MG63 (cell line): ENCODE data around the gene DYNLT5. TPM values are rescaled to one million over a fixed set of nuclear protein-coding genes. Genes with fewer than 3 reads are reported as not detected.
"Not testable (repeated sequence)": the region's sequence is repeated elsewhere in the genome, so short reads cannot be mapped to it uniquely, and the experiment has no call there.

Experiments
- DNase-seq: peaks from one replicate; pipeline ENCODE4 v3.0.0-alpha.2; 2020
- H3K27me3 ChIP-seq: fragments of 250-450 bp; sonication (Bioruptor Pico); 2 replicates; pipeline ENCODE4 v1.5.1; 2020; ENCODE audit warnings: mild to moderate bottlenecking, moderate library complexity
- H3K36me3 ChIP-seq: fragments of 250-450 bp; sonication (Bioruptor Pico); 2 replicates; pipeline ENCODE4 v1.5.1; 2020; ENCODE audit warnings: mild to moderate bottlenecking, moderate library complexity
- H3K4me3 ChIP-seq: fragments of 250-450 bp; sonication (Bioruptor Pico); 2 replicates; pipeline ENCODE4 v1.5.1; 2020; ENCODE audit warnings: mild to moderate bottlenecking, moderate library complexity
- H3K9me3 ChIP-seq: fragments of 250-450 bp; sonication (Bioruptor Pico); 2 replicates; pipeline ENCODE4 v1.5.1; 2020; ENCODE audit warnings: mild to moderate bottlenecking, moderate library complexity
- total RNA-seq: library from RNA; depleted of rRNA; stranded (reverse); fragments of >200 nt; shearing (Covaris generic); gene quantifications from 2 replicates; pipeline ENCODE4 v1.2.3, GENCODE V29; 2014; ENCODE audit warnings: low replicate concordance

DYNLT5 gene
- total RNA-seq, 1 experiment from 2014 or later, result not detected

DNA sequence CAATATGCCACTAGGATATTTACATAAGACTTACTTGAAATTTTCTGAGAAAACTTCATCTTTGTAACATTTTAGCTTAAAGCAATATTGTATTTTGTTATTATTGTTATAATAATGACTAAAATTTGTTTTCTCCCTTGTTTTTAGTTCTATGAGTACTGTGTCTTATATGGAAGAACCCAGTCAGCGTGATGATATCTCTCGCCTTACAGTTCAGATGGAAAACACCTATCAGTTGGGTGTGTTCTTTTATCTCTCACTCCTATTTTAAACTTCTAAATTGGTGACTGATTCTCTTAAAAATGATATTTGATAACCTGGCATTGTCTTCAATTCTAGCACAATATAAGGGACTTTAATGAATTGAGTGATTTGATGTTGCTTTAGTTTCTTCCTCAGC is 18.0 kb downstream of the DYNLT5 start:
- Histone ChIP-seq H3K4me3 (no peak overlapping the region), H3K27me3 (no peaks in the 10 kb centered on the region), H3K9me3 (no peaks in the 10 kb centered on the region), H3K36me3 (no peaks in the 10 kb centered on the region)
- no peak for DNase-seq

- Histone ChIP-seq H3K27me3 (no peaks in the 10 kb centered on the region), H3K9me3 (no peaks in the 10 kb centered on the region), H3K4me3 (no peak overlapping the region), H3K36me3 (no peaks in the 10 kb centered on the region)
- DNase-seq, result no peak
Measured at GRCh38 chr1:66770694-66771093, 18.4 kb downstream of the DYNLT5 start.

DNA sequence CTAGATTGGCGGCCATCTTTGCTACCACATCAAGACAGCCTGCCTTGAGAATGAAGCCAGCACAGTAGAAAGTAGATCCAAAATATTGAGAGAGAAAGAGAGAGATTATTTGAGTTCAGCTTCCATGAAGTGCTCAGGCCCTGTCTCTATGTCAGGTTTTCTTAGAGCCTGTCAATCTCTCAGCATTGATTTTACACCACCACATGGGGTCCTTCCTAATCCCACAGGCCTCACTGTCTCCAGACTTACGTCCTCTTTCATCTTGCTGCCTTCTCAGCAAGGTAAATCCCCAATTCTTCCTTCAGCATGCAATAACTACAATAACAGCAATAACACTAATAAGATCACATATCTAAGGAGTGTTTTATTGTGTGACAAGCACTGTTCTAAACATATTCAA is 21.0 kb downstream of the DYNLT5 start:
- H3K36me3 ChIP-seq, result no peaks in the 10 kb centered on the region
- no peaks in the 10 kb centered on the region for H3K27me3 ChIP-seq
- DNase-seq, result no peak
- no peaks in the 10 kb centered on the region for H3K9me3 ChIP-seq
- no peak overlapping the region for H3K4me3 ChIP-seq

GRCh38 chr1:66774438-66774837 is 22.2 kb downstream of the DYNLT5 start:
- Histone ChIP-seq H3K27me3 (no peaks in the 10 kb centered on the region), H3K36me3 (no peaks in the 10 kb centered on the region), H3K4me3 (no peak overlapping the region), H3K9me3 (no peaks in the 10 kb centered on the region)
- DNase-seq, result no peak

- Histone ChIP-seq H3K36me3 (no peaks in the 10 kb centered on the region), H3K27me3 (no peaks in the 10 kb centered on the region), H3K9me3 (no peaks in the 10 kb centered on the region), H3K4me3 (no peak overlapping the region)
- DNase-seq, result no peak
Measured at GRCh38 chr1:66775646-66776045, 23.4 kb downstream of the DYNLT5 start.

DNA sequence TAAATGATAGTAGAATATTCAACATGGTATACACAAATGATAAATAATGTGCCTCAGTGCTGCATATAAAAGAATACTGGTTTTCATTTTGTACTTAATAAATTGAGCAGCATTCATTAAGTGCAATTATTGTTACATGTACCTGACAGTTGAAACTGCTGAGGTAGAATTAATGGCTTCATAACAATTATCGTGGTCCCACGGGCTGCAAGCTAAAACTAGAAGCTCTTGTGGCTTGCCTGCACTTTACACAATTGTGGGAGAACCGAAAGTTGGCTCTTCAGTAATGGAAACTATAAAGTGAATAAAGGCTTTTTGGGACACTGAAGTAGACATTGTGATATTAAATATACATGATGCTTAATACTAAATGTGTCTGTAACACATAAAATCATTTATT is 25.6 kb downstream of the DYNLT5 start:
- H3K4me3 ChIP-seq, result peak overlapping the region; percentile 45

DNA sequence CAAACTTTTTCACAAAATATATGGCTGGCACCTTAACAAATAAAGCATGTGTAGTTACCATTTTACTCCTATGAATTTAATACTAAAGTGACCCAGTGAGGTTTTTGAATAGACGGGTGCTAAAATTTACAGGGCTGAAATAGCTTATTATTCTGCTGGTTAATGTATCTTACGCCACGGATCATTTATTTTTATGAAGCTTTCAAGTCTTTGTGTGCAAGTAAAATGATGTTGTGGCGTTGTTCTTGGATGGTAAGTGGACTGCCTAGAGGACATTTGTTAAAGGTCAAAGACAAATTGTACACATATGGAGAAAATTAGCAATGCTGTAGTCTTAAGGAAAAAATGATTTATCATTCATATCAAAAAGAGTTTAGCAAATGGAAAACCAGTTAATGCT is 26.0 kb downstream of the DYNLT5 start:
- Histone ChIP-seq H3K4me3 (peak overlapping the region; percentile 45), H3K9me3 (no peaks in the 10 kb centered on the region), H3K27me3 (no peaks in the 10 kb centered on the region), H3K36me3 (no peaks in the 10 kb centered on the region)
- no peak for DNase-seq

More for the DNA sequence above, 25.6 kb downstream of the DYNLT5 start:
- H3K36me3 ChIP-seq, result no peaks in the 10 kb centered on the region
- no peaks in the 10 kb centered on the region for H3K9me3 ChIP-seq
- no peaks in the 10 kb centered on the region for H3K27me3 ChIP-seq
- no peak for DNase-seq

DNA sequence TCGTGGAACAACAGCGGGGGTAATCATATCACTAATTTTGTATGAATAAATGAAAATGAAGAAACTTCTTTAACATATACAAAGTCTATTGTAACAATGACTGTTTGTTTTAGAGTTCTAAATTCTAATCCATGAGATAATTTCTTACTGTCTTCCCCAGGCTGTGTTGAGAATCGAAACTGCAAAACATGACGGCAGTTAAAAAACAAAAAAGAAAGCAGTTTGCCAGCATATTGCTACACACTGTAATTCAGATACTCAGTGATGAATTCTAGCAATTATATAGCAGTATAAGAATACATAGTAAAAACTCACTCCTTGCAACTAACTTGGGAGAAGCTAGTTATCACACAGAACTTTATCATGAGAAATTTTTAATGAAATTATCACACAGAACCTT is 26.7 kb downstream of the DYNLT5 start:
- Histone ChIP-seq H3K9me3 (no peaks in the 10 kb centered on the region), H3K36me3 (no peaks in the 10 kb centered on the region), H3K4me3 (peak overlapping the region; percentile 45), H3K27me3 (no peaks in the 10 kb centered on the region)
- no peak for DNase-seq

- Histone ChIP-seq H3K9me3 (no peaks in the 10 kb centered on the region), H3K27me3 (no peaks in the 10 kb centered on the region), H3K4me3 (no peak overlapping the region), H3K36me3 (no peaks in the 10 kb centered on the region)
- no peak for DNase-seq
Measured at GRCh38 chr1:66779475-66780078, 27.3 kb downstream of the DYNLT5 start.

- H3K36me3 ChIP-seq, H3K27me3 ChIP-seq, H3K4me3 ChIP-seq, DNase-seq, H3K9me3 ChIP-seq: not testable (repeated sequence)
Measured at GRCh38 chr1:66785800-66786199, 33.5 kb downstream of the DYNLT5 start.

- Histone ChIP-seq H3K36me3 (no peaks in the 10 kb centered on the region), H3K9me3 (no peaks in the 10 kb centered on the region), H3K4me3 (no peak overlapping the region), H3K27me3 (no peaks in the 10 kb centered on the region)
- no peak for DNase-seq
Measured at GRCh38 chr1:66787641-66788040, 35.4 kb downstream of the DYNLT5 start.

- no peaks in the 10 kb centered on the region for H3K36me3 ChIP-seq
- no peak for DNase-seq
- no peaks in the 10 kb centered on the region for H3K9me3 ChIP-seq
- H3K27me3 ChIP-seq, result no peaks in the 10 kb centered on the region
- H3K4me3 ChIP-seq, result no peak overlapping the region
Measured at GRCh38 chr1:66788231-66788939, 36.1 kb downstream of the DYNLT5 start.

DNA sequence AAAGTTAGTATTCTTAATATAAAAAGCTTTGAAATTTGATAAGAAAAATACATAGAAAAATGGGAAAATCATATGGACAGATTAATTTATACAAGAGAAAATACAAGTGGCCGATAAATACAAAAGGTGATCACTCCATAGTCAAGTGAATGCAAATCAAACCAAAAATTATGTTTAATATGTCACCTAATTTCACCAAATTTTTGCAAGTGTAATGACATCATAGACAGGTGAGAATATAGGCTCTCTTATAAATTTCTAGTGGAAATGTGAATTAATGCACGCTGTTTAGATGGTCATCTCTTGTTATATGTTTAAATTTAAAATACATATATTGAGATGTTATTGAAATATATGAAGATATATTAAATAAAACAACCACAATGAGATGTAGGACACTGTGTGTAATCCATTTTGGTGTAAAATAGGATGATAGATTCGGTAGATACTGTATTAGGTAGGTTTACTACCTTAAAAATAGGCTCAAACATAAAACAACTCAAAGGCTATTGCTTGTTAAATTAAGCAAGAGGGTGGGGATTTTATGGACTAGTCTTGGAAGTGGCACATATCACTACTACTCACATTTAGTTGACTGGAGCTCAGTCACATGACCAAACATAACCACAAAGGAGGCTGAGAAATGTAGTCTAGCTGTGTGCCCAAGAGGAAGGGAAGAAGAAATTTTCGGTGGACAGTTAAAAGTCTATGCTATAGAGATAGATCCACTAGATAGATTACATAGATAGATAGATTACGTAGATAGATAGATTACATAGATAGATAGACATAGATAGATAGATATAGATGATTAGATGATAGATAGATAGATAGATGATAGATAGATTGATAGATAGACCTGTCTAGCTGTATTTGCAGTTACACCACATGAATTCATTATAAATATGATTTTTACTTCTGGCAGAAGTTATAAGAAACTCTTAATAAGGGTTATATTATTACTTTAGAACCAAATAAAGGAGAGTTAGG is 39.7 kb downstream of the DYNLT5 start:
- no peaks in the 10 kb centered on the region for H3K9me3 ChIP-seq
- H3K27me3 ChIP-seq, result no peaks in the 10 kb centered on the region
- H3K36me3 ChIP-seq, result no peaks in the 10 kb centered on the region
- H3K4me3 ChIP-seq, result no peak overlapping the region
- DNase-seq, result no peak

DNA sequence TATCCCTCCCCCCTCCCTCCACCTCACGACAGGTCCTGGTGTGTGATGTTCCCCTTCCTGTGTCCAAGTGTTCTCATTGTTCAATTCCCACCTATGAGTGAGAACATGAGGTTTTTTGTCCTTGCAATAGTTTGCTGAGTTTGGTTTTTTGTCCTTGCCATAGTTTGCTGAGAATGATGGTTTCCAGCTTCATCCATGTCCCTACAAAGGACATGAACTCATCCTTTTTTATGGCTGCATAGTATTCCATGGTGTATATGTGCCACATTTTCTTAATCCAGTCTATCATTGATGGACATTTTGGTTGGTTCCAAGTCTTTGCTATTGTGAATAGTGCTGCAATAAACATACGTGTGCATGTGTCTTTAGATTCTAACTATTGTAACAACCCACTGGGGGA is 43.6 kb downstream of the DYNLT5 start:
- H3K9me3 ChIP-seq, H3K27me3 ChIP-seq, H3K4me3 ChIP-seq, H3K36me3 ChIP-seq, DNase-seq: not testable (repeated sequence)

DNA sequence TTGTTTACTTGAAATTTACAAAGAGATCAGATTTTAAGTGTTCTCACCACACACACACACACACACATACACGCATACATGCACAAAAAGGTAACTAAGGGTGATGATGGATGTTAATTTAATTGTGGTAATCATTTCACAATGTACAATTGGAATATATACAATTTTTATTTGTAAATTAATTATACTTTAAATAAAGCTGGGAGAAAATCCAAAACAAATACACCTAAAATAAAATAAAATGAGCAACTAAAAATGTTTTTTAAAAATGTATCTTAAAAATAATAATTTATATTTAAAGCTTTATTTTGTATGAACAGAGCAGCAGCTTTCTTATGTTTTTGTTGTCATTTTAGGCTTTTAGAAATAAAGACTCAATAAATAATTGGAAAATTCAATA is 57.0 kb downstream of the DYNLT5 start:
- no peaks in the 10 kb centered on the region for H3K27me3 ChIP-seq
- no peaks in the 10 kb centered on the region for H3K9me3 ChIP-seq
- H3K4me3 ChIP-seq, result no peak overlapping the region

DNA sequence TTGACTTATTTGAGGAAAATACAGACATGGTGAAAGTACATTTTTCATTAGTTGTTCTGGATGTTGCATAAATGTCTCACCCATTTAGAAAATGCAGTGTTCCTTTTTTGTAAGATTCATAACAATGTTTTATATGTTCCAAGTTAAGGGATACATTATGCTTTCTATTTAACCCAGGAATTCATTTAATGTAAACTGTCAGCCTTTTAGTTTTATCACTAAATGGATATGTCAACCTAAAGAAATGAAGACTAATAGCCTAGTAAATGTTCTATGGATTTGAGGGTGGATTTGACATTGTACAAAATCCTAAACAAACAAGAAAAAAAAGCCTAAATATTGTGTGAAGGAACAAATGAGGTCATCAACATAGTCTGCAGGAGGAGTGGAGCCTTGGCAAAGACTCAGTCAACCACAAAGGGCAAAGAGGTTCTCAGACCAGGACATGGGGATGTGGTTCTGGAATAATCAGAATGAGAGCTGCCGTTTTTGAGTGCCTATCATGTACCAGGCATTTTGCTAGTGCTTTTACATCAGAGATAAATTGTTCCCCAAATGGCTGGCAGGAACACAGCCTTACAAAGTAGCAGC is 57.6 kb downstream of the DYNLT5 start:
- H3K9me3 ChIP-seq, result no peaks in the 10 kb centered on the region
- H3K27me3 ChIP-seq, result no peaks in the 10 kb centered on the region
- H3K36me3 ChIP-seq, result no peaks in the 10 kb centered on the region
- peak; percentile 3 for DNase-seq
- no peak overlapping the region for H3K4me3 ChIP-seq

More for the DNA sequence above, 57.0 kb downstream of the DYNLT5 start:
- DNase-seq, result no peak
- no peaks in the 10 kb centered on the region for H3K36me3 ChIP-seq

DNA sequence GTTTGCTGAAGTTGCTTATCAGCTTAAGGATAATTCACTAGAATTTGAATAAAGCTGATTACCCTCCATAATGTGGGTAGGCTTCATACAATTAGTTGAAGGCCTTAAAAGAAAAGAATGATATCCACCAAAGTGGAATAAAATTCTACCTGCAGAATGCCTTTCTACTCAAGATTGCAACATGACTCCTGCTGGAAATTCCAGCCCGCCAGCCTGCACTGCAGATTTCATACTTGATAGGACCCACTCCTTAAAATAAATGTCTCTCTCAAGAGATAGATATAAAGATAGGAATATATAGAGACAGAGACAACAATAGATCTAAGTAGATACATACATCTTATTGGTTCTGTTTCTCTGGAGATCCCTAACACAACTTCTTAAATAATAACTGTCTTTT is 72.5 kb downstream of the DYNLT5 start:
- Histone ChIP-seq H3K36me3 (no peaks in the 10 kb centered on the region), H3K9me3 (no peaks in the 10 kb centered on the region), H3K4me3 (no peak overlapping the region), H3K27me3 (no peaks in the 10 kb centered on the region)
- DNase-seq, result no peak
